DOHH2 (cell line): Measurements from ENCODE around the gene ITIH5.

Source experiments
- CTCF ChIP-seq: fragments of 200-600 bp; sonication (generic); IDR thresholded peaks from one replicate; pipeline ENCODE4 v1.5.1; 2014; ENCODE audit warnings: antibody characterized with exemption, mild to moderate bottlenecking, low read depth, low read length; ENCODE audit not compliant: poor library complexity, severe bottlenecking
- EZH2phosphoT487 ChIP-seq: fragments of 200-600 bp; sonication (generic); IDR thresholded peaks from 2 replicates; pipeline ENCODE4 v1.6.1; 2017; ENCODE audit warnings: borderline replicate concordance, mild to moderate bottlenecking, antibody characterized with exemption, low read length, moderate library complexity, mixed read lengths

- no peak for TF ChIP-seq CTCF
- no peak for TF ChIP-seq EZH2phosphoT487
These were observed 94.8 kb downstream of the ITIH5 start for GRCh38 chr10:7571981-7572380.
